Measurements from ENCODE around the gene CDKN2D. TPM values are rescaled to one million over a fixed set of nuclear protein-coding genes. Genes with fewer than 3 reads are reported as not detected.
"Not testable (repeated sequence)": the region's sequence is repeated elsewhere in the genome, so short reads cannot be mapped to it uniquely, and the experiment has no call there.

Gene CDKN2D
- total RNA-seq, 1 donor from 2014 or later: 10.1 TPM

DNA sequence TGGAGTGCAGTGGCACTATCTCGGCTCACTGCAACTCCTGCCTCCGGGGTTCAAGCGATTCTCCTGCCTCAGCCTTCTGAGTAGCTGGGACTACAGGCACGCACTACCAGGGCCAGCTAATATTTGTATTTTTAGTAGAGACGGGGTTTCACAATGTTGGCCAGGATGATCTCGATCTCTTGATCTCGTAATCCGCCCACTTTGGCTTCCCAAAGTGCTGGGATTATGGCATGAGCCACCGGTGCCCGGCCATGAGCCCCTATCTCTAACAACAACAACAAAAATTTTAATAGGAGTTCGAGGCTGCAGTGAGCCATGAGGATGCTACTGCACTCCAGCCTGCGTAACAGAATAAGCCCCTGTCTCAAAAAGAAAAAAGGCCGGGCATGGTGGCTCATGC is 13.3 kb upstream of the CDKN2D start:
- TF ChIP-seq, protein P1, sequence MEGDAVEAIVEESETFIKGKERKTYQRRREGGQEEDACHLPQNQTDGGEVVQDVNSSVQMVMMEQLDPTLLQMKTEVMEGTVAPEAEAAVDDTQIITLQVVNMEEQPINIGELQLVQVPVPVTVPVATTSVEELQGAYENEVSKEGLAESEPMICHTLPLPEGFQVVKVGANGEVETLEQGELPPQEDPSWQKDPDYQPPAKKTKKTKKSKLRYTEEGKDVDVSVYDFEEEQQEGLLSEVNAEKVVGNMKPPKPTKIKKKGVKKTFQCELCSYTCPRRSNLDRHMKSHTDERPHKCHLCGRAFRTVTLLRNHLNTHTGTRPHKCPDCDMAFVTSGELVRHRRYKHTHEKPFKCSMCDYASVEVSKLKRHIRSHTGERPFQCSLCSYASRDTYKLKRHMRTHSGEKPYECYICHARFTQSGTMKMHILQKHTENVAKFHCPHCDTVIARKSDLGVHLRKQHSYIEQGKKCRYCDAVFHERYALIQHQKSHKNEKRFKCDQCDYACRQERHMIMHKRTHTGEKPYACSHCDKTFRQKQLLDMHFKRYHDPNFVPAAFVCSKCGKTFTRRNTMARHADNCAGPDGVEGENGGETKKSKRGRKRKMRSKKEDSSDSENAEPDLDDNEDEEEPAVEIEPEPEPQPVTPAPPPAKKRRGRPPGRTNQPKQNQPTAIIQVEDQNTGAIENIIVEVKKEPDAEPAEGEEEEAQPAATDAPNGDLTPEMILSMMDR (IDR thresholded peaks at IDR 0.05): no peak
- ChIA-PET CTCF (interaction anchor here (0.6 to 9.3 kb wide), 22 partner anchors 8 to 179 kb away, joined by 3 to 353 read pairs (median 4); partner anchors contain the start of genes CDC37 and QTRT1), POLR2A (interaction anchor here (0.6 to 3.1 kb wide), 8 partner anchors 11 to 122 kb away, joined by 3 to 68 read pairs (median 6); partner anchors contain the start of gene QTRT1)
- Mint-ChIP-seq H3K4me1 (peaks cover 16% of the 10 kb centered on the region), H3K4me3 (no peak overlapping the region), H3K27me3 (no peaks in the 10 kb centered on the region), H3K9me3 (no peaks in the 10 kb centered on the region), H3K27ac (no peak overlapping the region), H3K36me3 (ENCODE audit: low read depth) (no peaks in the 10 kb centered on the region)
- DNase-seq (no peak), ATAC-seq (ENCODE audit: low read depth) (no peak)
- intact Hi-C loops (cut with micrococcal nuclease): no loop called here

DNA sequence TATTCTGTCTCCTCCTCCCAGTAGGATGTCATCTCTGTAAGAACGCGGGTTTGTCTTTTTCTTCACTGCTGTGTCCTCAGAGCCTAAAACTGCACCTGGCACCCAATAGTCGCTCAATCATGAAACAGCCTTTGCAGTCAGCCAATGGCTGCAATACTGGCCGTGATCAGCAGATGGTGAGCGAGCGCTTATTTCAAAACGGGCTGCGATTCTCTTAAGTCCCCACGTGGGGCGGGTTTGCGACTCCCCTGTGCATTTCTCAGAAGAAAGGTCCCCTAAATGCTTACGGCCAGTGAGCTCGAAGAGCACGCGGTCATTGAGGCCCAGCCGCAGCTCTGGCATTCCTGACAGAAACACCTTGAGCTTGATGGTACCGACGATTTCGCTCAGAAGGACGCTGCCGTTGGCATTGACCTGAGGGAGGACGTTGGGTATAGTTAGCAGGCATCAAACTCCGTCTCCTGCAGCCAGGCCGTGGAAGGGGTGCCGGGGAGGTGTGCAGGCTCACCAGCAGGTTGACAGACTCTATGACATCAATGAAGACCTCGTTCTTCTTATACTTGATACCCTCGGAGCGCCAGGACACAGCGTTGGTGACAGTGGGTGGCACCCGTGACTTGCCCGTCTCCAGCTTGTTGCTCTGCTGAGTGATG is 12.3 kb upstream of the CDKN2D start:
- H3K4me3 Mint-ChIP-seq: no peak overlapping the region
- intact Hi-C loops (cut with micrococcal nuclease): loop anchor here (1.0 kb wide), 4 partner anchors 23 to 118 kb away; no protein-coding TSS in a partner anchor
- ChIA-PET POLR2A (interaction anchor here (0.6 to 3.1 kb wide), 14 partner anchors 15 to 121 kb away, joined by 3 to 68 read pairs (median 5); partner anchors contain the start of genes KRI1 and QTRT1), CTCF (interaction anchor here (0.6 to 9.3 kb wide), 27 partner anchors 9 to 178 kb away, joined by 3 to 353 read pairs (median 4); partner anchors contain the start of genes CDC37 and QTRT1)
- H3K27ac Mint-ChIP-seq: no peak overlapping the region
- ATAC-seq (ENCODE audit: low read depth): peak; percentile 100
- TF ChIP-seq, protein P1 (IDR thresholded peaks at IDR 0.05): peak; percentile 73
- H3K27me3 Mint-ChIP-seq: no peaks in the 10 kb centered on the region
- H3K36me3 Mint-ChIP-seq (ENCODE audit: low read depth): no peaks in the 10 kb centered on the region
- no peaks in the 10 kb centered on the region for H3K9me3 Mint-ChIP-seq
- DNase-seq: peak; percentile 80
- peaks cover 16% of the 10 kb centered on the region for H3K4me1 Mint-ChIP-seq

DNA sequence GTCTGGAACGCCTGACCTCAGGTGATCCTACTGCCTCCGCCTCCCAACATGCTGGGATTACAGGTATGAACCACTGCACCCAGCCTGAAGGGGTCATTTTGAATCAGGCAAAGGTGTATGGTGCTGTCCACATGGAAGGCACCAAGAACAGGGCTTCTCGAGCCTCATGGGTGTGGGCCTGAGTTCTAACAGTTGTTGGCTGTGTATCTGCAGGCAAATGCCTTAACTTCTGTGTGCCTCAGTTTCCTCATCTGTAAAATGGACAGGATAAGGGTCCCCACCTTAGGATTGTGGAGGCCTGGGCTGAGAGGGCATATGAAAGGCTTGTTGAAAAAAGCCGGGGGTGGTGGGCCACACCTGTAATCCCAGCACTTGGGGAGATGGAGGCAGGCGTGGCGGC is 9.2 kb upstream of the CDKN2D start:
- Mint-ChIP-seq H3K36me3 (ENCODE audit: low read depth) (no peaks in the 10 kb centered on the region), H3K9me3 (no peaks in the 10 kb centered on the region), H3K27ac (no peak overlapping the region), H3K27me3 (no peaks in the 10 kb centered on the region), H3K4me1 (peaks cover 7% of the 10 kb centered on the region), H3K4me3 (no peak overlapping the region)
- CTCF ChIA-PET: interaction anchor here (9.3 kb wide), 1 partner anchor 68 kb away, joined by 353 read pairs; no protein-coding TSS in a partner anchor
- no peak for DNase-seq
- POLR2A ChIA-PET: no interaction called here
- intact Hi-C loops (cut with micrococcal nuclease): no loop called here
- TF ChIP-seq, protein P1 (IDR thresholded peaks at IDR 0.05): no peak
- ATAC-seq (ENCODE audit: low read depth): no peak

DNA sequence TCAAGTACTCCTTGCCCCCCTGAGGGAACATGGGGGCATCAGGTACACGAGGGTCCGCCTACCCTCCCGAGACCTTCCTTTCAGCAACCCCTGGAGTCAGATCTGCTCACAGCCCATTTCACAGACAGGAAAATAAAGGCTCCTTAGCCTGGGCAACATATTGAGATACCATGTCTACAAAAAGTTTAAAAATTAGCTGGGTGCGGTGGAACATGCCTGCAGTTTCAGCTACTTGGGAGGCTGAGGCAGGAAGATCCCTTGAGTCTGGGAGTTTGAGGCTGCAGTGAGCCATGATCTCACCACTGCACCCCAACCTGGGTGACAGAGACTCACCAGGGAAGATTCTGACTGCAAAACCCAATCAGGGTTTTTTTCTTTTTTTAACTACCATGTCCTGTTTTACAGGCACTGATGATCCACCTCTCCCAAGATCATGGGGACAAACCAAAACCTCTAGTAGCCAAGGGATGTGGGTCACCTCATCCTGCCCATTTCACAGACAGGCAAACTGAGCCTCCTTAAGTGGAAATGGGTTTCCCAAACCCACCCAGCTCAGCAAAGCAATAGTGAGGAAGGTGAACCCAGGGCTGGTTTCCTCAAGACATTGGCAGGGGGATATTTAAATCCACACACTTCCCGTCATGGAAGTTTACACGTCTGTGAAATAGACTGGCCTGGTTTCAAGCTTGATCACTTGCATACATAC is 6.4 kb upstream of the CDKN2D start:
- Mint-ChIP-seq H3K27me3 (no peaks in the 10 kb centered on the region), H3K36me3 (ENCODE audit: low read depth) (no peaks in the 10 kb centered on the region), H3K9me3 (no peaks in the 10 kb centered on the region), H3K4me1 (peaks cover 6% of the 10 kb centered on the region), H3K4me3 (no peak overlapping the region), H3K27ac (no peak overlapping the region)
- POLR2A ChIA-PET: interaction anchor here (0.6 to 1.1 kb wide), 4 partner anchors 9 to 473 kb away, joined by 3 to 5 read pairs (median 4); partner anchors contain the start of gene KRI1
- TF ChIP-seq, protein P1 (IDR thresholded peaks at IDR 0.05): no peak
- ATAC-seq (ENCODE audit: low read depth): no peak
- CTCF ChIA-PET: no interaction called here
- DNase-seq: no peak
- intact Hi-C loops (cut with micrococcal nuclease): no loop called here

DNA sequence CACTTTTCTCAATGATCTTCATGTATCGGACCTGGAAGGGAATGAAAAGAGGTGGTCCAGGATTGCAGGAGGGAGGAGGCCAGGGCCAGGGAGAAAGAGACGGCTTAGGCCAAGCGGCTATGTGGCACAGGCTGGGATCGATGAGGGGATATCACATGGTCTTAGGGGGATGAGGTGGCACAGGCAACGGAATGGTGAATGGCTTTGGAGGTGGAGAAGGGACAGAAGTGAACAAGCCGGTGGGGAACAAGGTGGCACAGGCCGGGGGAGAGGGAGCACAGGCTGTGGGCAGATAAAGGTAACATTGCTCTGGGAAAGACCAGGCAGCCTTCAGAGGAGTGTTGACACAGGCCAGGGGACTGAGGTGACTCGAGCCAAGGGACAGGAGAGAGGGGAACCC is 5.7 kb upstream of the CDKN2D start:
- CTCF ChIA-PET: no interaction called here
- TF ChIP-seq, protein P1 (IDR thresholded peaks at IDR 0.05): no peak
- Mint-ChIP-seq H3K36me3 (ENCODE audit: low read depth) (no peaks in the 10 kb centered on the region), H3K27me3 (no peaks in the 10 kb centered on the region), H3K4me1 (peaks cover 8% of the 10 kb centered on the region), H3K4me3 (no peak overlapping the region), H3K27ac (no peak overlapping the region), H3K9me3 (no peaks in the 10 kb centered on the region)
- DNase-seq: no peak
- ATAC-seq (ENCODE audit: low read depth): no peak
- POLR2A ChIA-PET: no interaction called here
- intact Hi-C loops (cut with micrococcal nuclease): no loop called here

DNA sequence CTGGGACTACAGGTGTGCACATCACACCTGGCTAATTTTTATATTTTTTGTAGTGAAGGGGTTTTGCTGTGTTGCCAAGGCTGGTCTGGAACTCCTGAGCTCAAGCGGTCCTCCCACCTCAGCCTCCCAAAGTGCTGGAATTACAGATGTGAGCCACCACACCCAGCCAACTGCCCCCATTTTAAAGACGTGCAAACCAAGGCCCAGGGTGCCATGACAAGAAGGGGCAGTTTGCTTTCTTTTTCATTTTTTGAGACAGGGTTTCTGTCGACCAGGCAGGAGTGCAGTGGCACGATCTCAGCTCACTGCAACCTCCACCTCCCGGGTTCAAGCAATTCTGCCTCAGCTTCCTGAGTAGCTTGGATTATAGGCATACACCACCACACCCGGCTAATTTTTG is 5.0 kb upstream of the CDKN2D start:
- H3K9me3 Mint-ChIP-seq; H3K27me3 Mint-ChIP-seq; H3K36me3 Mint-ChIP-seq (ENCODE audit: low read depth); DNase-seq; H3K4me3 Mint-ChIP-seq; H3K27ac Mint-ChIP-seq; POLR2A ChIA-PET; ATAC-seq (ENCODE audit: low read depth); intact Hi-C loops (cut with micrococcal nuclease): not testable (repeated sequence)
- peaks cover 14% of the 10 kb centered on the region for H3K4me1 Mint-ChIP-seq
- CTCF ChIA-PET: interaction anchor here (0.6 kb wide), 1 partner anchor 300 kb away, joined by 3 read pairs; no protein-coding TSS in a partner anchor
